Psoas muscle (tissue), 8 donors: ENCODE data around the gene KIAA2012. TPM values are rescaled to one million over a fixed set of nuclear protein-coding genes. Genes with fewer than 3 reads are reported as not detected.
A peak's percentile ranks its signal among the peaks of the same experiment; 100 is the strongest.

ENCODE experiments used
- ATAC-seq, 4 donors: fragments of 200-7000 bp; cut with Tn5 transposase; one replicate each; pipeline ENCODE4 v1.9.1; 2020; ENCODE audit warnings: moderate library complexity in 3 of 4, mild to moderate bottlenecking in 2 of 4
- DNase-seq, 2 donors: peaks; one replicate each; pipeline ENCODE4 v3.0.0-alpha.2; 2020
- H3K27ac ChIP-seq: fragments of 200-600 bp; one replicate; pipeline ENCODE4 v1.8.0; 2022
- H3K27me3 ChIP-seq, 3 donors: fragments of 200-600 bp in 1 of 3; one replicate each; pipeline versions ENCODE4 v1.6.1 to v1.8.0; 2013 to 2022; ENCODE audit warnings: low read length in 2 of 3, mild to moderate bottlenecking in 2 of 3, moderate library complexity in 1 of 3; ENCODE audit not compliant: insufficient read depth in 3 of 3
- H3K36me3 ChIP-seq, 2 donors: fragments of 200-600 bp in 1 of 2; one replicate each; pipeline versions ENCODE4 v1.6.1 to v1.8.0; 2013 to 2022; ENCODE audit warnings: low read depth in 1 of 2, mild to moderate bottlenecking in 1 of 2, moderate library complexity in 1 of 2; ENCODE audit not compliant: insufficient read depth in 1 of 2
- H3K4me1 ChIP-seq: fragments of 200-600 bp; one replicate; pipeline ENCODE4 v1.8.0; 2022
- H3K4me3 ChIP-seq: fragments of 200-600 bp; one replicate; pipeline ENCODE4 v1.8.0; 2022; ENCODE audit warnings: mild to moderate bottlenecking
- H3K9me3 ChIP-seq: fragments of 200-600 bp; one replicate; pipeline ENCODE4 v1.8.0; 2022
- WGBS, 3 donors: extraction: QIAGEN DNeasy Blood & Tissue Kit; methylation state at CpG; one replicate each; pipeline versions ENCODE4 v1.1.6 to v1.1.7; 2013; 5-methylcytosine and 5-hydroxymethylcytosine counted together
- intact Hi-C, 2 donors: fragments of 100-400 bp; cut with DNase I; formaldehyde crosslinking; loops; one replicate each; pipeline versions ENCODE4 v1.11.0 to v1.14.2; 2022
- polyA plus RNA-seq, 3 donors: library from polyadenylated mRNA; stranded (reverse); fragments of 200-250 nt; gene quantifications; one replicate each; pipeline ENCODE4 v1.2.3, GENCODE V29; 2013
- total RNA-seq, 4 donors: library from RNA; stranded (reverse); fragmentation: NEBNext Ultra II Directional in 2 of 4; extraction: Animal tissue kit (Norgen Biotek cat#: 25700) in 2 of 4; gene quantifications; one replicate each; pipeline versions ENCODE4 v1.2.1 to v1.2.4, GENCODE V29; 2021 to 2023
- TF ChIP-seq, protein P1 (sequence below): fragments of 200-600 bp; IDR thresholded peaks from one replicate; pipeline ENCODE4 v1.8.0; 2022; ENCODE audit warnings: antibody characterized with exemption
- donor health status: healthy with polysubstance abuse.
- donor health status: DM: no; HTN: no; CAD: no; lungs with moderate emphysema.
- donor health status: Bipolar disorder and iron deficiency.
- donor health status: healthy.
- donor health status: DM: yes; HTN: yes; CAD: no.
- donor health status: DM: no; HTN: no; CAD: no.
- donor health status: DM: no; HTN: no; CAD: no.
- donor health status: DM: yes; HTN: yes; CAD: no.

The KIAA2012 gene
- total and polyA plus RNA-seq, 7 donors = 0.03 to 0.06 TPM; not detected in 5

DNA sequence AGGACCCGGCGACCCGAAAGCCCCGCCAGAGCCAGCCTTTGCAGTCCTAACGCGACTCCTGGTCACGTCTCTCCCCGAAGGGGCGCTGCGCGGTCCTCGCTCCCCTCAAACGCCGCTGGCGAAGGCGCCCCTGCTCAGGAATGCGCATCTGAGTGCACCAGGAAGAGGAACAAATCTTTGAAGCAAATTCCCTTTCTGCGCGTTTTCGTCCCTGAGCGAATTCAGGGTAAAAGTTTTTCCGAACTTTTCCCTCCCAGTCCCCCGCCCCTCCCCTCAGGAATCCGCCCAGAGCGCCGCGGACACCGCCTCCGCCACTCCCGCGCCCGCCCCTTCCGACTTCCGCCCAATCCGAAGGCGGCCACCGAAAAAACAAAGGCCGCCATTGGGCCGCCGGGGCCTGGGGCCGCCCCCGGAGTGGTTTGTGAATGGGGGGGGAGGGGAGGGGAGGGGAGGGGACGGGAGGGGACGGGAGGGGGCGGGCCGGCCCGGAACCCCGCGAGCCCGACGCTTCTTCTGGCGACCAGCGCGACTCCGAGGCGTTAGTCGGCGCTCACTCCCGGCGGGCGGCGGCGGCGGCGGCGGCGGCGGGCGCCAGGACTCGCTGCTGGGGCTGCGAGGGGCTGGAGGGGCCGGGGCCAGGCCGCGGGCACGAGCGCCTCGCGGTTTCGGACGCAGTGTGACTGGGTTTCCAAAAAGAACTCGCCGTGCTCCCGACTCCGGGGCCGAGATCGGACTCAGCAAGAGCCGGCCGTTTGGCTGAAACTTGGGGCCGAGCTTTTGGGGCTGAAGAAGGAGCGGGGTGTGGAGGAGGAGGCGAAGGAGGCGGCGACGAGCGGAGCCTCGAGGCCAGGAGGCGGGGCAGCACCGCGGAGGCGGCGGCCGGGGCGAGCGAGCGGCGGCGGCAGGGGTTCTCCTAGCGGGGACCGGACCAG is 39.5 kb upstream of the KIAA2012 start, which contains the start of gene FZD7:
FZD7 (plus strand) TSS at position 539 of the 932 bp plus-strand sequence. CDS start 793 bp downstream, outside the sequence.
- Histone ChIP-seq H3K27me3 (no peaks in the 10 kb centered on the region), H3K4me1 (peaks cover 24% of the 10 kb centered on the region), H3K9me3 (no peaks in the 10 kb centered on the region), H3K4me3 (peak within 1 kb of the TSS; percentile 87), H3K27ac (peak within 1 kb of the TSS; percentile 96), H3K36me3 (no peaks in the 10 kb centered on the region)
- WGBS, 3 donors = 0 to 1% (median 1%) methylated on average over 64 to 109 of the region's 109 CpGs
- intact Hi-C loops = loop anchor here in 1 of 2 donors (10.0 kb wide), 1 partner anchor 149 kb away; no protein-coding TSS in a partner anchor
- ATAC-seq = peak; percentile 84 to 88 (median 86)
- TF ChIP-seq, protein P1, sequence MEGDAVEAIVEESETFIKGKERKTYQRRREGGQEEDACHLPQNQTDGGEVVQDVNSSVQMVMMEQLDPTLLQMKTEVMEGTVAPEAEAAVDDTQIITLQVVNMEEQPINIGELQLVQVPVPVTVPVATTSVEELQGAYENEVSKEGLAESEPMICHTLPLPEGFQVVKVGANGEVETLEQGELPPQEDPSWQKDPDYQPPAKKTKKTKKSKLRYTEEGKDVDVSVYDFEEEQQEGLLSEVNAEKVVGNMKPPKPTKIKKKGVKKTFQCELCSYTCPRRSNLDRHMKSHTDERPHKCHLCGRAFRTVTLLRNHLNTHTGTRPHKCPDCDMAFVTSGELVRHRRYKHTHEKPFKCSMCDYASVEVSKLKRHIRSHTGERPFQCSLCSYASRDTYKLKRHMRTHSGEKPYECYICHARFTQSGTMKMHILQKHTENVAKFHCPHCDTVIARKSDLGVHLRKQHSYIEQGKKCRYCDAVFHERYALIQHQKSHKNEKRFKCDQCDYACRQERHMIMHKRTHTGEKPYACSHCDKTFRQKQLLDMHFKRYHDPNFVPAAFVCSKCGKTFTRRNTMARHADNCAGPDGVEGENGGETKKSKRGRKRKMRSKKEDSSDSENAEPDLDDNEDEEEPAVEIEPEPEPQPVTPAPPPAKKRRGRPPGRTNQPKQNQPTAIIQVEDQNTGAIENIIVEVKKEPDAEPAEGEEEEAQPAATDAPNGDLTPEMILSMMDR = no peak
- DNase-seq = peak; percentile 95 to 97

DNA sequence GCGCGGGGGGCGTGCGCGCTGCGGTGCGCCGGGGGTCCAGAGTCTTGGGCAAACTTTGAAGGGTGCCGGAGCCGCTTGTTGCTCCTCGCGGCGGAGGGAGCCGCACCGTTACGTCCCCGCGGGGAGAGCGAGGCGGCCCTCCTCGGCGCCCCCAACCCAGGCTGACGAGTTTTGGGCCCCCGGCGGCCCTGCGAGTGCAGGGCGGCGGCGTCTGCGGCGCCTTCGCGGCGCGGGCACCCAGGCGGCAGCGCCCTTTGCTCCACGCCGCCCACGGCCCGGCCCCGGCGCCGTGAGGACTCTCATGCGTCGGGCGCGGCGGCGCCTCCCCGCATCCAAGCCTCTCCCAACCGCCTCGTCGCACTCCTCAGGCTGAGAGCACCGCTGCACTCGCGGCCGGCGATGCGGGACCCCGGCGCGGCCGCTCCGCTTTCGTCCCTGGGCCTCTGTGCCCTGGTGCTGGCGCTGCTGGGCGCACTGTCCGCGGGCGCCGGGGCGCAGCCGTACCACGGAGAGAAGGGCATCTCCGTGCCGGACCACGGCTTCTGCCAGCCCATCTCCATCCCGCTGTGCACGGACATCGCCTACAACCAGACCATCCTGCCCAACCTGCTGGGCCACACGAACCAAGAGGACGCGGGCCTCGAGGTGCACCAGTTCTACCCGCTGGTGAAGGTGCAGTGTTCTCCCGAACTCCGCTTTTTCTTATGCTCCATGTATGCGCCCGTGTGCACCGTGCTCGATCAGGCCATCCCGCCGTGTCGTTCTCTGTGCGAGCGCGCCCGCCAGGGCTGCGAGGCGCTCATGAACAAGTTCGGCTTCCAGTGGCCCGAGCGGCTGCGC is 38.6 kb upstream of the KIAA2012 start:
- Histone ChIP-seq H3K27ac (peak overlapping the region; percentile 96), H3K27me3 (no peaks in the 10 kb centered on the region), H3K9me3 (no peaks in the 10 kb centered on the region), H3K4me3 (peak overlapping the region; percentile 87), H3K4me1 (peaks cover 33% of the 10 kb centered on the region), H3K36me3 (no peaks in the 10 kb centered on the region)
- TF ChIP-seq, protein P1 = no peak
- DNase-seq (peak; percentile 41 to 62), ATAC-seq (peak in 2 of 4 donors; percentile 2 to 14)
- 0 to 1% (median 0%) methylated on average over 74 to 105 of the region's 105 CpGs for WGBS, 3 donors
- intact Hi-C loops = loop anchor here (1.0 to 10.0 kb wide), 7 partner anchors 128 to 598 kb away; partner anchors contain the start of gene FAM117B (in 1 of the 2)

DNA sequence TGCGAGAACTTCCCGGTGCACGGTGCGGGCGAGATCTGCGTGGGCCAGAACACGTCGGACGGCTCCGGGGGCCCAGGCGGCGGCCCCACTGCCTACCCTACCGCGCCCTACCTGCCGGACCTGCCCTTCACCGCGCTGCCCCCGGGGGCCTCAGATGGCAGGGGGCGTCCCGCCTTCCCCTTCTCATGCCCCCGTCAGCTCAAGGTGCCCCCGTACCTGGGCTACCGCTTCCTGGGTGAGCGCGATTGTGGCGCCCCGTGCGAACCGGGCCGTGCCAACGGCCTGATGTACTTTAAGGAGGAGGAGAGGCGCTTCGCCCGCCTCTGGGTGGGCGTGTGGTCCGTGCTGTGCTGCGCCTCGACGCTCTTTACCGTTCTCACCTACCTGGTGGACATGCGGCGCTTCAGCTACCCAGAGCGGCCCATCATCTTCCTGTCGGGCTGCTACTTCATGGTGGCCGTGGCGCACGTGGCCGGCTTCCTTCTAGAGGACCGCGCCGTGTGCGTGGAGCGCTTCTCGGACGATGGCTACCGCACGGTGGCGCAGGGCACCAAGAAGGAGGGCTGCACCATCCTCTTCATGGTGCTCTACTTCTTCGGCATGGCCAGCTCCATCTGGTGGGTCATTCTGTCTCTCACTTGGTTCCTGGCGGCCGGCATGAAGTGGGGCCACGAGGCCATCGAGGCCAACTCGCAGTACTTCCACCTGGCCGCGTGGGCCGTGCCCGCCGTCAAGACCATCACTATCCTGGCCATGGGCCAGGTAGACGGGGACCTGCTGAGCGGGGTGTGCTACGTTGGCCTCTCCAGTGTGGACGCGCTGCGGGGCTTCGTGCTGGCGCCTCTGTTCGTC is 37.7 kb upstream of the KIAA2012 start:
- Histone ChIP-seq H3K4me1 (peaks cover 41% of the 10 kb centered on the region), H3K27me3 (no peaks in the 10 kb centered on the region), H3K4me3 (peak overlapping the region; percentile 87), H3K36me3 (no peaks in the 10 kb centered on the region), H3K27ac (peak overlapping the region; percentile 96), H3K9me3 (no peaks in the 10 kb centered on the region)
- TF ChIP-seq, protein P1 = peak; percentile 69
- WGBS, 3 donors = 9 to 11% (median 9%) methylated on average over 63 to 78 of the region's 78 CpGs
- DNase-seq (peak; percentile 69 to 90), ATAC-seq (peak; percentile 61 to 71 (median 66))
- intact Hi-C loops = loop anchor here (1.0 to 10.0 kb wide), 7 partner anchors 127 to 597 kb away; partner anchors contain the start of gene FAM117B (in 1 of the 2)

DNA sequence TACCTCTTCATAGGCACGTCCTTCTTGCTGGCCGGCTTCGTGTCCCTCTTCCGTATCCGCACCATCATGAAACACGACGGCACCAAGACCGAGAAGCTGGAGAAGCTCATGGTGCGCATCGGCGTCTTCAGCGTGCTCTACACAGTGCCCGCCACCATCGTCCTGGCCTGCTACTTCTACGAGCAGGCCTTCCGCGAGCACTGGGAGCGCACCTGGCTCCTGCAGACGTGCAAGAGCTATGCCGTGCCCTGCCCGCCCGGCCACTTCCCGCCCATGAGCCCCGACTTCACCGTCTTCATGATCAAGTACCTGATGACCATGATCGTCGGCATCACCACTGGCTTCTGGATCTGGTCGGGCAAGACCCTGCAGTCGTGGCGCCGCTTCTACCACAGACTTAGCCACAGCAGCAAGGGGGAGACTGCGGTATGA is 37.1 kb upstream of the KIAA2012 start:
- peaks cover 47% of the 10 kb centered on the region for H3K4me1 ChIP-seq
- peak; percentile 25 to 60 for DNase-seq
- no peaks in the 10 kb centered on the region for H3K9me3 ChIP-seq
- intact Hi-C loops = loop anchor here (1.0 to 10.0 kb wide), 7 partner anchors 126 to 596 kb away; partner anchors contain the start of gene FAM117B (in 1 of the 2)
- TF ChIP-seq, protein P1 = no peak
- peak overlapping the region; percentile 96 for H3K27ac ChIP-seq
- no peaks in the 10 kb centered on the region for H3K36me3 ChIP-seq
- H3K4me3 ChIP-seq = peak overlapping the region; percentile 87
- no peak for ATAC-seq
- WGBS, 3 donors = 42 to 67% (median 57%) methylated on average over 32 of the region's 32 CpGs
- no peaks in the 10 kb centered on the region for H3K27me3 ChIP-seq
